Measurements from ENCODE around the gene CRADD. TPM values are rescaled to one million over a fixed set of nuclear protein-coding genes. Genes with fewer than 3 reads are reported as not detected.
A peak's percentile ranks its signal among the peaks of the same experiment; 100 is the strongest.

The CRADD gene
- total RNA-seq, 6 donors from 2014 or later = 13.7 to 40.7 (median 29.0) TPM

- Histone ChIP-seq H3K27ac (peak overlapping the region in 1 of 4 donors; percentile 94), H3K36me3 (no peaks in the 10 kb centered on the region), H3K9me3 (no peaks in the 10 kb centered on the region), H3K4me1 (peaks cover 13 to 29% (median 17%) of the 10 kb centered on the region in 4 donors), H3K27me3 (no peaks in the 10 kb centered on the region), H3K4me3 (no peak overlapping the region)
- DNase-seq (no peak), ATAC-seq (ENCODE audit: low FRiP score in 2 of 2) (no peak)
- 96 to 99% methylated on average over 5 of the region's 5 CpGs for WGBS, 2 donors
- no peak for TF ChIP-seq EP300 (IDR thresholded peaks at IDR 0.05)
- TF ChIP-seq POLR2AphosphoS5 (IDR thresholded peaks at IDR 0.05) = no peak
- no peak for TF ChIP-seq CTCF (IDR thresholded peaks at IDR 0.05)
- no peak for TF ChIP-seq POLR2A (IDR thresholded peaks at IDR 0.05)
Measured at GRCh38 chr12:93678779-93679178, 1.6 kb downstream of the CRADD start.

- no peak for ATAC-seq (ENCODE audit: low FRiP score in 2 of 2)
- H3K4me1 ChIP-seq = peaks cover 13 to 29% (median 17%) of the 10 kb centered on the region in 4 donors
- H3K36me3 ChIP-seq = no peaks in the 10 kb centered on the region
- WGBS, 2 donors = 88 to 93% methylated on average over 8 of the region's 8 CpGs
- H3K27me3 ChIP-seq = no peaks in the 10 kb centered on the region
- no peak overlapping the region for H3K4me3 ChIP-seq
- TF ChIP-seq EP300 (IDR thresholded peaks at IDR 0.05) (no peak), POLR2A (IDR thresholded peaks at IDR 0.05) (no peak), CTCF (IDR thresholded peaks at IDR 0.05) (no peak), POLR2AphosphoS5 (IDR thresholded peaks at IDR 0.05) (no peak)
- no peaks in the 10 kb centered on the region for H3K9me3 ChIP-seq
- no peak overlapping the region for H3K27ac ChIP-seq
- DNase-seq = no peak
Measured at GRCh38 chr12:93679308-93679925, 2.2 kb downstream of the CRADD start.

GRCh38 chr12:93680006-93680405 lies 2.8 kb downstream of the CRADD start:
- 83 to 84% methylated on average over 2 of the region's 2 CpGs for WGBS, 2 donors
- H3K9me3 ChIP-seq = no peaks in the 10 kb centered on the region
- no peaks in the 10 kb centered on the region for H3K36me3 ChIP-seq
- no peaks in the 10 kb centered on the region for H3K27me3 ChIP-seq
- ATAC-seq (ENCODE audit: low FRiP score in 2 of 2) (no peak), DNase-seq (no peak)
- H3K4me1 ChIP-seq = peaks cover 13 to 29% (median 18%) of the 10 kb centered on the region in 4 donors
- H3K27ac ChIP-seq = no peak overlapping the region
- H3K4me3 ChIP-seq = no peak overlapping the region
- no peak for TF ChIP-seq CTCF (IDR thresholded peaks at IDR 0.05)

GRCh38 chr12:93682846-93683261 lies 5.7 kb downstream of the CRADD start:
- peak overlapping the region in 1 of 4 donors; percentile 41 for H3K27ac ChIP-seq
- H3K4me3 ChIP-seq = no peak overlapping the region
- ATAC-seq (ENCODE audit: low FRiP score in 2 of 2) (peak; percentile 34 to 44), DNase-seq (no peak)
- TF ChIP-seq POLR2A (IDR thresholded peaks at IDR 0.05) (no peak), EP300 (IDR thresholded peaks at IDR 0.05) (no peak), CTCF (IDR thresholded peaks at IDR 0.05) (no peak), POLR2AphosphoS5 (IDR thresholded peaks at IDR 0.05) (no peak)
- peaks cover 8 to 21% (median 14%) of the 10 kb centered on the region in 4 donors for H3K4me1 ChIP-seq
- H3K36me3 ChIP-seq = no peaks in the 10 kb centered on the region
- 82 to 85% methylated on average over 5 of the region's 5 CpGs for WGBS, 2 donors
- H3K9me3 ChIP-seq = no peaks in the 10 kb centered on the region
- H3K27me3 ChIP-seq = no peaks in the 10 kb centered on the region

GRCh38 chr12:93683410-93683809 lies 6.2 kb downstream of the CRADD start:
- H3K9me3 ChIP-seq = no peaks in the 10 kb centered on the region
- 97% methylated on average over 5 of the region's 5 CpGs for WGBS, 2 donors
- H3K4me1 ChIP-seq = peaks cover 2 to 15% (median 9%) of the 10 kb centered on the region in 4 donors
- TF ChIP-seq POLR2AphosphoS5 (IDR thresholded peaks at IDR 0.05) = no peak
- TF ChIP-seq CTCF (IDR thresholded peaks at IDR 0.05) = no peak
- no peak for TF ChIP-seq EP300 (IDR thresholded peaks at IDR 0.05)
- TF ChIP-seq POLR2A (IDR thresholded peaks at IDR 0.05) = no peak
- H3K27ac ChIP-seq = no peak overlapping the region
- H3K36me3 ChIP-seq = no peaks in the 10 kb centered on the region
- no peak overlapping the region for H3K4me3 ChIP-seq
- ATAC-seq (ENCODE audit: low FRiP score in 2 of 2) (no peak), DNase-seq (no peak)
- no peaks in the 10 kb centered on the region for H3K27me3 ChIP-seq
